NCI-H2107 treated with DMSO at 0.1 percent for 48 hours (cell line): Measurements from ENCODE around the gene ERBB4.
A peak's percentile ranks its signal among the peaks of the same experiment; 100 is the strongest.
"Not testable (repeated sequence)": the region's sequence is repeated elsewhere in the genome, so short reads cannot be mapped to it uniquely, and the experiment has no call there.

Experiments used
- DNase-seq: peaks from one replicate; lab custom pipeline; 2025; ENCODE audit not compliant: unreplicated experiment; lab: John Stamatoyannopoulos, UW

The ERBB4 gene

GRCh38 chr2:212530373-212530772 lies 8.2 kb downstream of the ERBB4 start:
- DNase-seq, result no peak

DNA sequence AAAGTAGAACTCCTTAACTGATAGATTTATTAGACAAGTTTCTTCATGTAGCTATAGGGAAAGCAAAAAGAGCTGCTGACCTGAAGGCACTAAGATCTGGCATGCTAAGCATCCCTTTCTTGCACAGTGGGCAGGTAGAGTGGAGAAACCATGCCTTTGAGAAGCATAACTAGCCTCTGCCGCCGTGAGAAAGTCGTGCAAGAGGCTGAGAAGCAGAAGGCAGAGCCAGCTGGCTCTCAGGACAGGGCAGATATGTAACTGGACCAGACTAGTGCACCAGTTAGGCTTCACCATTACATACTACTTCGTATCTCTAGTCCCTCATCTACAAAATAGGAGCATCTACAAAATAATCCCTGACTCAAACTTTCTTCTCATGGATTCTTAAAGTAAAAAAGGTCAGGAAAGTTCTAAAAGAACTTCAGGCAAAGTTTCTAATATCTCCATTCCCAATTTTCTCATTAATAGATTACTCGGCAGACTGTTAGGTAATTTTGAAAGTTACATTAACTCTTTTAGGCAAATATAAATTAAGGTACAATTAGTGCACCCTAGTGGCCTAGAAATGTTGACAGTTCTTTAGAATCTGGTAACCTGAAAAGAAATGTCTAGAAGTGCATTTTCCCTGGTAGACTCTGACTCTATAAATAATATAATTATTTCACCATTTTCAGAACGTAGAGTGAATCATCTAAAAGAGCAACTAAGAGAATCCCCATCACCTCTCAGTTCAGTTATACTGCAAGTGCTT lies 10.3 kb downstream of the ERBB4 start:
- no peak for DNase-seq

GRCh38 chr2:212526059-212526458 lies 12.5 kb downstream of the ERBB4 start:
- no peak for DNase-seq

DNA sequence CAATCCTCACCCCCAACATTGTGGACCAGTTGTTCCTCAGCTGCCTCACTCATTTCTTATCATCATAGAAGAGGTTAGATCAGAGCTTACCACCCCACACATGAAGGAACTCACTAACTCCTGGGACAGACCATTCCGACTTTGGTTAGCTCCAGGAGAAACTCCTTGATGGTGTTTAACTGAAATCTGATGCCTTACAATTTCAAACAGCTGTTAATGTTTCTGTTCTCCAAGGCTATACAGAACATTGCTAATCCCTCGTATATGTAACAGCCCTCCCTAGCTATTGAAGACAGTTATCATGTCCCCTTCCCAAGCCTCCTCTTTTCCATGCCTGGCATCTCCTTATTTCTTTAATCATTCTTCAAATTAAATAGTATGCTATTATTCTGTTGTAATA lies 14.8 kb downstream of the ERBB4 start:
- no peak for DNase-seq

DNA sequence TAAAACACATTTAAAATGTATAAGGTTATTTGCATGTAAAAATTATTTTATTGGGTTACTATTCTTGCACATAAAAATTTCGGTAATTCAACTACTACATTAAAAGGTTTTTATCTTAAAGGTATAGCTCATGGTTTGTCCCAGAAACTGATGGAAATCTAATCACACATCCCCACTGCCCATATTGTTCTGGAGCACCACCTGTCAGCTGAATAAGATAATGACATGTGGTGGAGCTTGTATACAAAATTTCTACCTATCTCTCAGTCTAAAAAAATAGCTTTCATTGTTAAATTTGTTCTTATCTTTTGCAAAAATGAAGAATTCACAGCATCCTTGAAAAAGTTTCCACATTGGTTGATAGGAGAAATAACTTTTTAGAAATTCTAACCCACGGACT lies 18.3 kb downstream of the ERBB4 start:
- peak; percentile 2 for DNase-seq

- DNase-seq, result no peak
Observed at GRCh38 chr2:212517693-212518092, 20.9 kb downstream of the ERBB4 start.

DNA sequence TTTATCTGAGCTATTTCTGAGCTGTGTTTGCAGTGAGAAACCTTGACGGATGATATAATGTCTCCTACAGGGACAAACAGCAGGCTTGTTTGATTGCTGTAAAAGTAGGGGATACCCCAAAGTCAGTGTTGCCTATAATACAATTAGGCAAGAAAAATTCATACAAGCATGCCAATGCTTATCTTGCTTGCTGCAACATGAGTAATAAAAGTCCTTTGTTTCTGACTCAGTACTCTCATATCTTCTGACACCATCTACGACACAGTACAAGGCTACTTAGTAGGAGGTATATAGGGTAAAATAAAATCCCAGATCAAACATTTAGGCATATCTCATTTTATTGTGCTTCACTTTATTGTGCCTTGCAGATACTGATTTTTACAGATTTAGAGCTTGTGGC lies 33.0 kb downstream of the ERBB4 start:
- no peak for DNase-seq

GRCh38 chr2:212495046-212495445 lies 43.6 kb downstream of the ERBB4 start:
- DNase-seq, result no peak

GRCh38 chr2:212494418-212495020 lies 44.1 kb downstream of the ERBB4 start:
- no peak for DNase-seq

GRCh38 chr2:212489719-212490346 lies 48.8 kb downstream of the ERBB4 start:
- no peak for DNase-seq

- DNase-seq, result no peak
Observed at GRCh38 chr2:212488611-212489010, 50.0 kb downstream of the ERBB4 start.

DNA sequence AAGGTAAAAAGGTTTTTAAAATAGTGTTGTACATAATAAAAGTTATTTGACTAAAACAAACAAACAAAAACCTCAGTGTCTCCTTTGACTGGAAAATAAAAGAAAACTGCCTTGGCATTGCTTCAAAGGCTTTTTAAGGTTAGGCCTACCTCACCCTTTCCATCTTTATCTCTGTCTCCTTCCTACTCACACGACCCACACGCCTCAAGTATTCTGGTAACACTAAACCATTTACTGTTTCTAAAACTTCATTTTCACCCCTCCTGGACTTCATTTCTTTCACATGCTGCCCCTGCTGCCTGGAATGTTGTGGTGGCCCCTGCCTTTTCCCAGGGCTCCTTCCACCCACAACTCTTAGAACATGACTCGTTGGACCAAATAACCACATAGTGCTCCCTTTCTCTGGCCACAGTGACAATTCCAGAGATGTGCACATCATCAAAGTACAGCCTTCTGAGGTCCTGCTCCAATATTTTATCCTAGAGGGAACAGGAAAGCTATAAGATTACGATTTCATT lies 54.0 kb downstream of the ERBB4 start:
- DNase-seq, result no peak

- DNase-seq, result no peak
Observed at GRCh38 chr2:212480447-212480846, 58.2 kb downstream of the ERBB4 start.

DNA sequence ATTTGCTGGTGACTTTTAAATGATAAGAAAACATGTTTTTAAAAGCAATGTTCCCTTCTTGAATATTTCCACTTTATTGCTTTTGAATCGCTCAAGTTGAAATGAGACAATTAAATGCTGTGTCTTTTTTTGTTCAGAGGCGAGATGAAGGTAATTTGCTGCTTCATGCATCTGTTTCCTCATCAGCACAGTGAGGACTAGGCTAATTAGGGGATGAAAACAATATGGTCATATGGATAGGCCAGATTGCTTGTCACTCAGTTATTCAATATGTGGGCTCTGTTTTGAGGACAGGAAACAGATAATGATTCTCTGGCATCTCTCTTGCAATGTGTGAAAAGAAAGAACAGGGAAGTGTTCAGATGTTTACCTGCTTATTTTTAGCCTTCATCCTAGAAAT lies 61.0 kb downstream of the ERBB4 start:
- DNase-seq, result no peak

DNA sequence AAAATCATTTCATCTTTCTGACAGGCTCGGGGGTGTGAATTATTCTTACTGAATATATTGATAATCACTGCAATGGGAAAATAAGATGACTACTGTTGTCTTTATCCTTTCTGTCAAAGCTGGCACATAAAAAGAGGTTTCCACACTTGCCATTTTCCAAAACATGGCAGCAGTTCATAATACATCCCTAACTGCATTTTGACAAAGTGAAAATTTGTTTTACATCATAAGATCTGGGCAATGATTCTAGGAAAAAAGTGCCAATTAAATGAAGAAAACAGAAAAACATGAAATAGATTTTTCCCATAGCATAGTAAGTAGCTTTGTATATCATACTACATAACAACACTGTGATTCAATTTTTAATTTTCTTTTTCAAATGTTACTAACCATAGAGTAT lies 65.4 kb downstream of the ERBB4 start:
- no peak for DNase-seq

DNA sequence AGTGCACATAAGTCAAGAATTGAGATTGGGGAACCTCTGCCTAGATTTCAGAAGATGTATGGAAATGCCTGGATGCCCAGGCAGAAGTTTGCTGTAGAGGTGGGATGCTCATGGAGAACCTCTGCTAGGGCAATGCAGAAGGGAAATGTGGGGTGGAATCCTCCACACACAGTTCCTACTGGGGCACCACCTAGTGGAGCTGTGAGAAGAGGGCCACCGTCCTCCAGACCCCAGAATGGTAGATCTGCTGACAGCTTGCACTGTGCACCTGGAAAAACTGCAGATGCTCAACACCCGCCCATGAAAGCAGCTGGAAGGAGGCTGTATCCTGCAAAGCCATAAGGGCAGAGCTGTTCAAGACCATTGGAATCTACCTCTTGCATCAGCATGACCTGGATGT lies 71.1 kb downstream of the ERBB4 start:
- DNase-seq, result not testable (repeated sequence)

GRCh38 chr2:212465456-212465855 lies 73.1 kb downstream of the ERBB4 start:
- DNase-seq, result no peak

DNA sequence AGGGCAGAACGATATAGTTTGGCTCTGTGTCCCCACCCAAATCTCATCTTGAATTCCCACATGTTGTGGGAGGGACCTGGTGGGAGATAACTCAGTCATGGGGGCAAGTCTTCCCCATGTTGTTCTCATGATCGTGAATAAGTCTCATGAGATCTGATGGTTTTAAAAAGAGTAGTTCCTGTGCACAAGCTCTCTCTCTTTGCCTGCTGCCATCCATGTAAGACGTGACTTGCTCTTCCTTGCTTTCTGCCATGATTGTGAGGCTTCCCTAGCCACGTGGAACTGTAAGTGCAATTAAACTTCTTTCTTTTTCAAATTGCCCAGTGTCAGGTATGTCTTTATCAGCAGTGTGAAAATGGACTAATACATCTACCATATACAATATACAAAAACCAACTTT lies 76.9 kb downstream of the ERBB4 start:
- not testable (repeated sequence) for DNase-seq

GRCh38 chr2:212454149-212454548 lies 84.5 kb downstream of the ERBB4 start:
- DNase-seq, result no peak

DNA sequence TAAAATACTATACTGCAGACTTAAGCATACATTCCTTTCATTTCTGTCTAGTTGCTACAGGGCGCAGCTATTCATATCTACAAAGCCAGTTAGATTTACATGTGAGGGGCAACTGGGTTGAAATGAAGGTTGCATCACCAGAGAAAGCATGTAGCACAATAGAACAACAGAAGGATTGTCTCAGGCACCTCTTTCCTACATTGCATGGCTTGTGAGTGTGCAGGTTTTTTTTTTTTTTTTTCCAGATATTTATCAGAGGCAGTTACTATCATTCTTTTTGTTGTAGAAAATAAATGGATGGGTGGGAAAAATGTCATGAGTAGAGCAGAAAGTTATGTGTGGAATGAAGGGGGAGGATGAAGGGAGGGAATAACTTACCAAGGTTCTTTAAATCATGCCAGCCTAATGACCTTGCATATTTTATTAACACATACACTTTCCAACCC lies 86.8 kb downstream of the ERBB4 start:
- no peak for DNase-seq

DNA sequence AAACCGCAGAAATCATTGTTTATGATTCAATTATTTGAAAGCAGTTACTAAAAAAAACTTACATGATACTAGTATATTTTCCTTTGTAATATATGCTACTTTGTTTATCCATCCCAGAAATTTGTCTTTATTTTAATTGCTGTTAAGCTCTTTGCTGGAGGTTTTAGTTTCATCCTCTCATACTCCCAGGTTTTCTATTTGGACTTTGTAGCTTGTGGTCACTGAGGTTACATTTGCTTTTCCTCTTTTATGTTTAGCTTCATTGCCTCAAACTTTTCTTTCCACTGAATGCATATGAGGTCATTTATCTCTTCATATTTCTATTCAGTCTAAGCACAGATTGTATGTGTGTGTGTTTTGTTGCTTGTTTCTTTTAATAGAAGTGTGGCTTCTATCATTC lies 89.9 kb downstream of the ERBB4 start:
- DNase-seq, result peak; percentile 61

GRCh38 chr2:212441821-212442220 lies 96.8 kb downstream of the ERBB4 start:
- DNase-seq, result no peak
